GM19023 (cell line): ENCODE measurements around the gene ATP5PO.
A peak's percentile ranks its signal among the peaks of the same experiment; 100 is the strongest.
"Not testable (repeated sequence)": the region's sequence is repeated elsewhere in the genome, so short reads cannot be mapped to it uniquely, and the experiment has no call there.

ENCODE experiments used
- ATAC-seq: cut with Tn5 transposase; IDR thresholded peaks from one replicate; pipeline ENCODE4 v1.9.1; 2021; ENCODE audit warnings: mild to moderate bottlenecking, moderate library complexity; ENCODE audit not compliant: unreplicated experiment

Gene ATP5PO

DNA sequence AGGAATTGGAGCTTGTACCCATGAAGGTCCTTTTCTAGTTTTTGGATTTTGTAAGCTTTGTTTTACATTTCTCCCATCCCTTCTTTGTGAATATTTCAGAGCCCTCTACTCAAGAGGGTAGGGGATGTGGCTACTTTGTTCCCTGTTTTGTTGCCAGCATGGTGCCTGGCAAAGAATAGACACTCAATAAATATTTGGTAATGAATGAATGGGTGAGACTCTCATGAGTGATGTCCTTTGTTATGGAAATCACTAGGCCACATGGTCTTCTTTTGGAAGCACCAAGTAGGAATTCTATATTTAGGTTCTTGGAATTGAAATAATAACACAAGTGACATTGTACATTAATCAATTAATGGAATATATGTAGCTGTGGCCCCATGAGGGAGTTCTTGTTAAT lies 26.8 kb upstream of the ATP5PO start:
- ATAC-seq, result no peak

DNA sequence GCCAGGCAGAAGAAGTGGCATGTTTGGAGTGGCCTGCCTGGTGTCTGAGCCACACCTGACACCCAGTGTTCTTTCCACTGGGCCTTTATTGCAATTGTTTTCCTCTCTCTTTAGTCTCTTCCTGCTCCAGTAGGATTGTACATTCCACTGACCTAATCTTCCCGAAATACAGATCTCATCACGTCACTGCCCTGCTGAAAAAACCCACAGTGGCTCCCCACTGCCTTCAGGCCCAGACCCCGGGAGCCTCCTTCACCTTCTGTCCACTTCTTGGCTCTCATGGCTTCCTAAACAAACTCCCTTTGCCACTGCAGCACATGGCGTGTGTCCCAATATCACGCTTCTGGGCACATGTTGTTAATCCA lies 25.3 kb upstream of the ATP5PO start:
- no peak for ATAC-seq

DNA sequence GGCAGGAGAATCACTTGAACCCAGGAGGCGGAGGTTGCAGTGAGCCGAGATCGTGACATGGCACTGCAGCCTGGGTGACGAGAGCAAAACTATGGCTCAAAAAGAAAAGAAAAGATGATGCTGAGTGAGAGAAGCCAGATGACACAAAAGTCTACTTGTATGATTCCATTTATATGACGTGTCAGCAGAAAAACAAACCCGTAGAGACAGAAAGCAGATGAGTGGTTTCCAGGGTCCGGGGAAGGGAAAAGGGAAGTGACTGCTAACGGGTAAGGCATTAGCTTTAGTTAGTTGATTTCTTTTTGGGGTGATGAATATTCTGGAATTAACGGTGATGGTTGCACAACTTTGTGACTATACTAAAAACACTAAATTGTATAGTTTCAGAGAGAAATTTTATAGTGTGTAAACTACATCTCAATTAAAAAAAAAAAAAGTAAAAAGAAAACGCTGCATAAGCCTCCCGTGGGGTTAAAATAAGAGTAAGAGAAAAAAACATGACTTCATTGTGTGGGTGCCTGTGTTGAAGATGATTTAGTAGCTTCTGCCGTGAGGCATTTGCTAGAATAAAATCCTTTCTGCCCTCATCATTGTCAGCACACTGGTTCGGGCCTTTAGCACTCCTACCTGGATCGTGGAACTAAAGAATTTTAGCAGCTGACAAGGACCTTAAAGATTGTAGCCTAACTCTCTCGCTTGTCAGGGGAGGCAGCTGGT lies 24.7 kb upstream of the ATP5PO start:
- no peak for ATAC-seq

DNA sequence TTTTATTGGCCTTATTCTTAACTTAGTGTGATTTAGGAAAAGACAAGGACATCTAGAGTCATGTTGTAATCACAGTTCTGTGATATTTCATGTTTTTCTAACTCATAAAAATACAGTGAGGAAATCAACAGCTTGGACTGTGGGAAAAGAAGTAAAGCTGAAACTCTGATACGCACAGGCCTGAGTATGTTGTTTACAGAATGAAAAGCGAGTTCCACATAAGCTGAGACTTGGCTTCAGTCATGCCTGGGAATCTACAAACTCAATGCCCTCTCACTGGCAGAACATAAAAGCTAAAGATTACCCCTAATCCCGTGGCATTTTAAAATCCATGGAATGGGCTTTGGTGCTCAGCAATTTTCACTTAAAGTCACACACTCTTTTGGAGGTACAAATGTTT lies 23.6 kb upstream of the ATP5PO start:
- no peak for ATAC-seq

DNA sequence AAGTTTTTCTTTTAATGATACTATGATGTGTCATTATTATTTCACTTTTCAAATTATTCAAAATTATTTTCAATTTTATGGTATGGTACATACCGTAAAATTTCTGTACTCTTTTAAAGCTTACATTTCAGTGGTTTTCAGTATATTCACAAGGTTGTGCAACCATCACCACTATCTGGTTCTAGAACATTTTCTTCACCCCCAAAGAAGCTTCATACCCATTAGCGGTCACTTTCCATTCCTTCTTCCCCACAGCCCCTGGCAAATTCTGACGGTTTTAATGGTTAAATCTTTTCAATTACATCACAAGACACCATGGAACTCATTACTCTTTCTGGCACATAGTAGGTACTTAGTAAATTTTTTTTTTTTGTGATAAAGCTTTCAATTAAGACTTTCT lies 22.8 kb upstream of the ATP5PO start:
- no peak for ATAC-seq

DNA sequence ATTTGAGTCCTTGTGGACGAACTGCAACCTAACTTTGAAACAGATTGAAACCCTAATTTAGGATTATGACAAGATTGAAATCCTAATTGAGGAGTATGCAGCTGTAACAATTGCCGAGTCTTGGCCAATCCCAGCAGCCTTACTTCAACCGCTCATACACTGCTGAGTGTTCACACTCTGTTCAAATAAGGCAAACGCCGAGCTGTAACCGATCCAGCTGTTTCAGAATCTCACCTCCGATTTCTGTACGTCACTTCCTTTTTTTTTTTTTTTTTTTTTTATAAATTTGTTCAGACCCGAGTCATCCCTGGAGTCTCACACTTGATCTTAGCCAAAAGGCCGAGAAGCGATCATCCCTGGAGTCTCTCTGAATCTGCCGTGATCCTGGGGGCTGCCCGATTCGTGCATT lies 22.3 kb upstream of the ATP5PO start:
- ATAC-seq, result no peak

DNA sequence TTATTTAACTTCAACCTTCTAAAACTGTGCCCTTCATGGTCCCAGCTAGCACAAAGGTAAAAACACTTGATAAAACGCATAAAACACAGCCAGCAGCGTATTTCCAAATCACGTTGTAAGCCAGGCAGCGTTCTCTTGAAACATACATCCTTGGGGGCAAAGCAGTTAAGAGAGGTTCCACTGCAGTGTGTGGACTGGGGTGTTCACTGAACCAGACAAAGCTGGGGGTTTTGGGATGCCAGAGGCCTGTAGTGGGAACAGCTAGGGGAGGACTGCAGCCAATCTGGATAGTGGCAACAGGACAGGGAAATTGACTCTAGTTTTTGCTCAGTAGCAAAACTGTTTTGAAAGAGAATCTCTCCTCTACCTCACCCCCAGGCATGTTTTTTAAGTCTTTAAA lies 21.5 kb upstream of the ATP5PO start:
- ATAC-seq, result no peak

DNA sequence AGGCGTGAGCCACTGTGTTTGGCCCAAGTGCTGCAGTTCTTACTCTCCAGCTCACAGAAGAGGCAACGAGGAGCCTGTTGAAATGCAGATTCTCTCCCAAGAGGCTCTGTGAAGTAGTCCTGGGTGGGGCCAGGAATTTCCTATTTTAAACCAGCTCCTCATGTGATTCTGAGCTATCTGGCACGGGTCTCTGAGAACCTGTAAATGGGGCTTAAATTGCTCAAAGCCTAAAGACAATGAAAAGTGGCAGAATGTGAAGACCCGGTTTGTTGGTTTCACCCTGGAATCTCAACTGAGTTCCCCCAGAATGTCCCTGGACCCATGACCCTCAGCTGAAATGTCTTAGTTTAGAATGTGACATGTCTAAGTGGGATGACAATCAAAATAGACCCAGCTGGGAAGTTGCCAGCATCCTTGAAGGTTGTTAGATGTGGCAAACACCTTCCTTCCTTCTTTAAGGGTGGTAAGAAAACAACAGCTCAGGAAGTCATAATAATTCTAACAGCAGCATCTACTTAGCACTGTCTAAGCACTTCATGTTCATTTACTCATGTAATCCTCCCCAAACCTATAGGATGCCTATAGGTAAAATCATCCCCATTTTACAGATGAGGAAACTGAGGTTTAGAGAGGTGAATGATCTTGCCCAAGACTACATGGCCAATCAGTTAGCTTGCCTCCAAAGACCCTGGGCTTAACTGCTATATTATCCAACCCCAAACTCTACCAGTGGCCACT lies 20.9 kb upstream of the ATP5PO start:
- ATAC-seq, result no peak

DNA sequence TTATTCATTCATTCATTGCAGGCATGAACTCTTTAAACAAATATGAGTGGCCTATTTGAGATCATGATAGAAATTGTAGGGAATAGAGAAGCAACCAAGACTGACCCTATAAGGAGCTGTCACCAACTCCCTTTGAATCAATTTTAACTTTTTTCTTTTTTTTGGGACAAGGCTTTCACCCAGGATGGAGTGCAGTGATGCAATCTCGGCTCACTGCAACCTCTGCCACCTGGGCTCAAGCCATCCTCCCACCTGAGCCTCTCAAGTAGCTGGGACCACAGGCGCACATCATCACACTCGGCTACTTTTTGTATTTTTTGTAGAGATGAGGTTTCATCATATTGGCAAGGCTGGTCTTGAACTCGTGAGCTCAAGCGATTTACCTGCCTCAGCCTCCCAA lies 17.1 kb upstream of the ATP5PO start:
- no peak for ATAC-seq

DNA sequence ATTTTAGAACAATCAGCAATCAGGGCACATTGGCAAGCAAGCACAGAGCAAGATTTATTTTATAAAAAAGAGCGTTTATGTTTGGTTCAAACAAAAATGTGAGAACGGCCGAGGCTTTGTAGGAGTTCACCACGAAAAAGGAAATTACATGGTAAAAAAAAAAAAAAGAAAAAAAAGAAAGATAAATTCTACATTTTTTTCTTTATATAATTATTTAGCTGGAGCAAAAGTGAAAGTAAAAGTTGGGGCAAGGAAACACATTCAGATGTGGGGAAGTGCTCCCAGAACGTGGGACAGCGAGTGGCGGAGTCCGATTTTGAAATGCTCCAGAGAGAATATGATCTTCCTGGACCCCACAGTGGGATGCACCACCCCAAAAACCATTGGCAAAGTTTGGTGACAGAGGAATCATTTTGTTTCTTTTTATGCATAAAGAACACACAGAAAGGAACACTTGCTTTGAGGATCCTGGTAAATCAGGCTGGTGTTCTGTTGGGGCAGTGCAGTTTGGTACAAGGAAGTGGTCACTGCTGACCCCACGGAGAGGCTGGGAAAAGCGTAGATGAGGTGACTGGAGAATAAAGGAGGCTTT lies 16.3 kb upstream of the ATP5PO start:
- no peak for ATAC-seq

DNA sequence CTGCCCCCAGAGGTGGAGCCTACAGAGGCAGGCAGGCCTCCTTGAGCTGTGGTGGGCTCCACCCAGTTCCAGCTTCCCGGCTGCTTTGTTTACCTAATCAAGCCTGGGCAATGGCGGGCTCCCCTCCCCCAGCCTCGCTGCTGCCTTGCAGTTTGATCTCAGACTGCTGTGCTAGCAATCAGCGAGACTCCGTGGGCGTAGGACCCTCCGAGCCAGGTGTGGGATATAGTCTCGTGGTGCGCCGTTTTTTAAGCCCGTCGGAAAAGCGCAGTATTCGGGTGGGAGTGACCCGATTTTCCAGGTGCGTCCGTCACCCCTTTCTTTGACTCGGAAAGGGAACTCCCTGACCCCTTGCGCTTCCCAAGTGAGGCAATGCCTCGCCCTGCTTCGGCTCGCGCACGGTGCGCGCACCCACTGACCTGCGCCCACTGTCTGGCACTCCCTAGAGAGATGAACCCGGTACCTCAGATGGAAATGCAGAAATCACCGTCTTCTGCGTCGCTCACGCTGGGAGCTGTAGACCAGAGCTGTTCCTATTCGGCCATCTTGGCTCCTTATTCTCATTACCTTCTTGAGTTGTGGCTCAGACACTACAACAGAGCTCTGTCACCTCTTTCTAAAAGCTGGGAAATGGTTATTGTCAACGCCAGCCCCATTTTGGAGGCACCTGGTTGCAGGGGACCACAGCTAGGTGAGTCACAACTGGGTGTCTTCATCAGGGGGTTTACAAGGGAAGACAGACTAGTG lies 15.6 kb upstream of the ATP5PO start:
- not testable (repeated sequence) for ATAC-seq

DNA sequence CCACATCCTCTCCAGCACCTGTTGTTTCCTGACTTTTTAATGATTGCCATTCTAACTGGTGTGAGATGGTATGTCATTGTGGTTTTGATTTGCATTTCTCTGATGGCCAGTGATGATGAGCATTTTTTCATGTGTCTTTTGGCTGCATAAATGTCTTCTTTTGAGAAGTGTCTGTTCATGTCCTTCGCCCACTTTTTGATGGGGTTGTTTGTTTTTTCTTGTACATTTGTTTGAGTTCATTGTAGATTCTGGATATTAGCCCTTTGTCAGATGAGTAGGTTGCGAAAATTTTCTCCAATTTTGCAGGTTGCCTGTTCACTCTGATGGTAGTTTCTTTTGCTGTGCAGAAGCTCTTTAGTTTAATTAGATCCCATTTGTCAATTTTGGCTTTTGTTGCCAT lies 10.6 kb upstream of the ATP5PO start:
- ATAC-seq, result not testable (repeated sequence)

DNA sequence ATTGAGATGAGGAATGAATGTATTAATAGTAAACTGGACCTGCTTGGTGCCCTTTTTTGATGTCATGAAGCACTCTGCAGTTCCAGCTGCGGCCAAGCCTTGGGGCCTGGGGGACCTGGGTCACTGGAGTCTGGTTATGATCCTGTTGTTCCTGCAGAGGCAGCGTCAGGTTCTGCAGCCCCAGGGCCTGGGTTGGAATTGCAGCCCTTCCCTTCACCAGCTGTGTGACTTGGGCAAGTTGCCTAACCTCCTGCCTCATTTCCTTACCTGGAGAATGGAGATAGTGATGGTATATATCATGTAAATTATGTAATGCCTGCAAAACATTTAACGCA lies 9.1 kb upstream of the ATP5PO start:
- no peak for ATAC-seq

DNA sequence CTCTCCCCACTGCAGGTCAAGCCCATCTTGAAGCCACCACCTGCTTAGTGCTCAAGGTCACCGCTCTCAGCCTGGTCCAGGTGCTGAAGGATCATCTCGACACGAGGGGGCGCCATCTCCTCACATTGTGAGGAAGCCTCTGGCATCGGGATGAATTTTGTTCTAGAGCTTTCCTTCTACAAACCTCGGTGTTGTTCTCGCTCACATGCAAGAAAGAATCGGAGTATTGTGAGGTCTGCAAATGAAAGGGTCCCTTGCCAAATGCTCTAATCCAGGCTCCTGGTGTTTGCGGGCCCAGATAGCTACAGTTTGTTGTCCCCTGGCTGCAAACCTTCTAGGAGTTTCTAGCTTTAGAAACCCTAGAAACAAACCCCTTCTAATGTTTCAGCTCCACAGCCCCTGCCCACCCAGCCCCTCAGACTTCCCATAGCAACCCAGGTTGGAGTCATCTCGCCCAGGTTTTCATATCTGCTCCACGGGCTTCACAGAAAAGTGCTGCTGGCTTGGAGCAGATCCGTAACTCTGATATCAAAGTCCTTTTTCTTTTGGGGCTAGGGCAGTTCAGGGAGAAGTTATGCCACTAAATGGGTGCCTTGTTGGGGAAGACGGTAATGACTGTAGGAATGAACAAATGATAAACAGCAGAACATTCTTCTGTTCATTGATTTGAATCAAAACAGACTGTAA lies 8.6 kb upstream of the ATP5PO start:
- peak; percentile 80 for ATAC-seq

DNA sequence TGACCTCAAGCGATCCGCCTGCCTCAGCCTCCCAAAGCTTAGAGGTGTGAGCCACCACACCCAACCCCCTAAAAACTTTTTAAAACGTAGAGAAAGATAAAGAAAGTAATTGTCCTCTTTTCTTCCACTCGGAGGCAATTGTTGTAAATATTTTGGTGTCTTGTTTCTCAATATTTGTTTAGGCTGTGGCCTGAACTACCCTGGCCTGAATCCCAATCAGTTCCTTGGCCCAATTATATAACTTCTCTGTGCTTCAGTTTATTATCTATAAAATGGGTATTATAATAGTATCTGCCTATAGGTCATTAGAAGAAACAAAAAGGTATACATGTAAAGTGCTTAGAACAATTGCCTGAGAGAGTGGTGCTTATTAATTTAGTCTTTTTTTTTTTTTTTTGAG lies 1.8 kb upstream of the ATP5PO start:
- no peak for ATAC-seq

DNA sequence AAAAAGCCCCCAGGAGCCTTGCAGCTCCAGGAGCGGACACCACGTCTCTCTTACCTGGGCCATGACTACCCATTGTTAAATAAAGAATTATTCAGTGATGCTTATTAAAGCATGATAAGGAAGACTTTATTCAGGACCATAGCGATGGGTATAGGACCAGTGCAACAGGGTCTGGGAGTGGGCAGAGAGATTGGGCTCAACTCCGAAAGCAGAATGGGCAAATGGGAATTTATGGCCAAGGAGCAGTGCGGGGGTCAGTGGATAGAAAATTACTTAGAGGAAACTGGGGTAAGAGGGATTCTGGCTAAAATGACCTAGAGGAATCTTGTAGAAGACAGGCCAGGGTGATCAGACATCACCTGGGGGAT lies 580 bp upstream of the ATP5PO start:
- no peak for ATAC-seq

DNA sequence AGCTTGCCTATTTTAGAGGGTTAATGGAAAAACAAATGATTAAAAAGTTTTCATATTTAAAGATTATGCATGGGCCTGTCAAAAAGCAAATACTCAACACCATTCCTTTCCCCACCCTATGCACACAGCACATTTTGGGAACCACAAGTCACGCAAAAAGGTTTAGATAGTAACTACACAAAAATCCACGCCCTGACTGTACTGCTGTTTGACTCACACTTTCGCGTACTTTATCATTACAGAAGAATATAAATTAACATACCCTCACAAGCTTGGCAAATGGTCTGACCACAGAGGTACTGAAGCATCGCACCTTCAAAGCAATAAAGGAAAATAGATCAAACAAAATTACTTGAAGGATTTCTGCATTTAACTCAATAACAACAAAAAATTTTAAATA lies 1.4 kb downstream of the ATP5PO start:
- no peak for ATAC-seq

DNA sequence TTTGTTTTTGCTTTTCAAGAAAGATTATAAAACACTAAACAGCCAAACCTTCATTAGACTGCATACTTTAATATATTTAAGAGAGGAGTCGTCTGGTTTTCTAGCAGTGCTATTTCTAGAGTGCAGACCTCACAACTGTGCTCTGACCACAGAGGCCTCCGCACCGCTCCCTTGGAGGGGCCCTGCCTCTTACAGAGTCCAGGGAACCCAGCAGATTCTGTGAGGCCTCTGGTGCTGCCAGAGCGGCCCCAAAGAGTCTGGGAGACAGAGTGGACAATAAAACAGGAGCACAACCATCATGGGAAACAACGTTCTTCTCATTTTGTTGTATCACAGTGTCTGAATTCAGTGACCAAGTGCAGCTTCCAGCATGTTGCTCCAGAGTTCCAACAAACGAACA lies 5.8 kb downstream of the ATP5PO start:
- no peak for ATAC-seq

DNA sequence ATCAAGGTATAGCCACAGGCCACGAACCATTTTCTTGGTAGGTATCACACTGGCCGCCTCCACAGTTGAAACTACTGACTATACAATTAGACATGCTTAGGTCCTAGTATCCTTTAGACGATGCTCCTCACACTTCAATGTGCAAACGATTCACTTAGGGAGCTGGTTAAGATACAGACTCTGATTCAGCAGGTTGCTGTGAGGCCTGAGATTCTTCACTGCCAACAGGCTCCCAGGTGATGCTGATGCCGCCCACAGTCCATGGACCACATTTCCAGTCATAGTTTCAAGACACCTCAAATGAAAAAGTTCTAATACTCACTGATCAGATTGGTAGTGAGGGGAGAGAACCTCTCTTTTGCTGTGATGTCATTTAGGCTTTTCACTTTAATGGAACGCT lies 6.8 kb downstream of the ATP5PO start:
- no peak for ATAC-seq

DNA sequence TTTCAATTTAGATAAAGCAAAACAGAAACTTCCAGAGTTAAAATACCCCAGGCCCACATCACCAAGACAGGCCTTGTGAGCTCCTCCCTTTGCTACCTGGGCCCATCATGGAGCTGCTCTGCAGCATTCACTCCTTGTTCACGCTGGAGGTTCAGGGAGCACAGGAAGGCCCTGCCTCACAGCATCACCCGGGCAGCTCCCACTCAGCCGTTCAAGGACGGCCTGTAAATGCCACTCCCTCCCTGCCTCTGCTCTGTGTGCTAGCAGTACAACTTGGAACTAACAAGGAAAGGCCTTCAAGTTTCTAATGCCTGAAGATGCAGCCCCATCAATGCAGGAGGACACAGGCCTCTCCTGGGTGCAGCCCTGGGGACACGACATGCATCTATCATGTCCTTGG lies 11.6 kb downstream of the ATP5PO start:
- ATAC-seq, result no peak

DNA sequence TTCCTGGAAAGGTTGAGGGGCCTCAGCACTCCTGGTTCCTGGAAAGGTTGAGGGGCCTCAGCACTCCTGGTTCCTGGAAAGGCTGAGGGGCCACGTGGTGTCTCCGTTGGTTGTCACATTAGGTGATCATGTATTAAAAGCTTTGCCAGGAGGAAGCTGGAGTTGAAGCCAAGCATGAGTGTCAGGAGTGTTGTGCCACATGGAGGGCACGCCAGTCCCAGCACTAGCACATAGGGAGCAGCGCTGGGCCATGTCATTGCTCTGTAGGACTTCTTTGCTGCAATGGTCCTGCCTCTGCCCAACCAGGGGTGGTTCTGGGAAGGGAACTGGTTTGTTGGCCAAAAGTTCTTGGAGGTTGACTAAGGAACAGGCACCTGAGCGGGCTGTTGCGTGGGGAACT lies 13.3 kb downstream of the ATP5PO start:
- ATAC-seq, result no peak
